Mesenchymal stem cell (in vitro differentiated cells and primary cell): ENCODE measurements around the gene USP8.
"Not testable (repeated sequence)": the region's sequence is repeated elsewhere in the genome, so short reads cannot be mapped to it uniquely, and the experiment has no call there.

Source experiments
- DNase-seq: peaks from one replicate; pipeline ENCODE4 v3.0.0-alpha.2; 2013
- H2AFZ ChIP-seq: one replicate; pipeline ENCODE4 v1.6.1; 2013; ENCODE audit warnings: low read depth, mild to moderate bottlenecking, control low read depth, inconsistent platforms, low read length, moderate library complexity
- H2AK5ac ChIP-seq: 2 replicates; pipeline ENCODE4 v1.6.1; 2013; ENCODE audit warnings: low read length, moderate library complexity, mild to moderate bottlenecking, inconsistent platforms; ENCODE audit not compliant: severe bottlenecking
- H2BK120ac ChIP-seq: one replicate; pipeline ENCODE4 v1.6.1; 2013; ENCODE audit warnings: low read depth, mild to moderate bottlenecking, inconsistent platforms, low read length, moderate library complexity
- H2BK12ac ChIP-seq, 2 experiments: one replicate each; pipeline ENCODE4 v1.6.1; 2013; ENCODE audit warnings: inconsistent platforms in 2 of 2, low read length in 2 of 2, mild to moderate bottlenecking in 2 of 2, moderate library complexity in 2 of 2, control low read depth in 1 of 2
- H2BK15ac ChIP-seq: one replicate; pipeline ENCODE4 v1.6.1; 2013; ENCODE audit warnings: mild to moderate bottlenecking, low read depth, inconsistent platforms; ENCODE audit not compliant: poor library complexity, severe bottlenecking
- H2BK5ac ChIP-seq: 2 replicates; pipeline ENCODE4 v1.6.1; 2013; ENCODE audit warnings: low read depth, mild to moderate bottlenecking, low read length, control low read depth, inconsistent platforms; ENCODE audit not compliant: poor library complexity, severe bottlenecking
- H3K14ac ChIP-seq, 2 experiments: one replicate each; pipeline ENCODE4 v1.6.1; 2013; ENCODE audit warnings: inconsistent platforms in 2 of 2, low read length in 2 of 2, control low read depth in 1 of 2, mild to moderate bottlenecking in 1 of 2, moderate library complexity in 1 of 2
- H3K18ac ChIP-seq, 2 experiments: one replicate each; pipeline ENCODE4 v1.6.1; 2013; ENCODE audit warnings: inconsistent platforms in 2 of 2, low read length in 2 of 2, control low read depth in 1 of 2, low read depth in 1 of 2, mild to moderate bottlenecking in 1 of 2
- H3K23ac ChIP-seq, 2 experiments: one replicate each; pipeline ENCODE4 v1.6.1; 2013; ENCODE audit warnings: inconsistent platforms in 2 of 2, low read length in 2 of 2, mild to moderate bottlenecking in 2 of 2, moderate library complexity in 2 of 2, control low read depth in 1 of 2
- H3K27ac ChIP-seq: 2 replicates; pipeline ENCODE4 v1.5.1; 2013; ENCODE audit warnings: mild to moderate bottlenecking, moderate library complexity, low read length, control low read depth, inconsistent platforms; ENCODE audit not compliant: poor library complexity, severe bottlenecking
- H3K27me3 ChIP-seq, 2 experiments: 2 replicates each; pipeline versions ENCODE4 v1.6.1 to v1.7.0; 2013; ENCODE audit warnings: low read length in 2 of 2, mild to moderate bottlenecking in 2 of 2, moderate library complexity in 2 of 2, control low read depth in 1 of 2, inconsistent platforms in 1 of 2; ENCODE audit not compliant: control insufficient read depth in 1 of 2, insufficient read depth in 1 of 2
- H3K36me3 ChIP-seq, 2 experiments: 2 replicates each; pipeline versions ENCODE4 v1.6.1 to v1.7.0; 2013; ENCODE audit warnings: low read length in 2 of 2, control low read depth in 1 of 2, inconsistent platforms in 1 of 2, low read depth in 1 of 2, mild to moderate bottlenecking in 1 of 2; ENCODE audit not compliant: insufficient read depth in 2 of 2, control insufficient read depth in 1 of 2
- H3K4ac ChIP-seq, 2 experiments: one replicate each; pipeline ENCODE4 v1.6.1; 2013; ENCODE audit warnings: inconsistent platforms in 2 of 2, low read length in 2 of 2, mild to moderate bottlenecking in 2 of 2, moderate library complexity in 2 of 2, control low read depth in 1 of 2, low read depth in 1 of 2
- H3K4me1 ChIP-seq: 2 replicates; pipeline ENCODE4 v1.6.1; 2013; ENCODE audit warnings: low read depth, low read length, control low read depth; ENCODE audit not compliant: control insufficient read depth, insufficient read depth
- H3K4me2 ChIP-seq: 2 replicates; pipeline ENCODE4 v1.6.1; 2013; ENCODE audit warnings: low read length, mild to moderate bottlenecking, inconsistent platforms; ENCODE audit not compliant: poor library complexity, severe bottlenecking
- H3K4me3 ChIP-seq, 2 experiments: 2 replicates each; pipeline versions ENCODE4 v1.5.1 to v1.7.0; 2013; ENCODE audit warnings: low read length in 2 of 2, mild to moderate bottlenecking in 2 of 2, control low read depth in 1 of 2, low read depth in 1 of 2; ENCODE audit not compliant: insufficient read depth in 1 of 2
- H3K79me1 ChIP-seq: replicated peaks from 2 replicates; pipeline ENCODE4 v1.6.1; 2013; ENCODE audit warnings: mild to moderate bottlenecking, control low read depth, low read length, inconsistent platforms; ENCODE audit not compliant: poor library complexity, severe bottlenecking
- H3K9ac ChIP-seq: 2 replicates; pipeline ENCODE4 v1.7.0; 2013; ENCODE audit warnings: mild to moderate bottlenecking, low read length, moderate library complexity
- H3K9me3 ChIP-seq: 2 replicates; pipeline ENCODE4 v1.7.0; 2013; ENCODE audit warnings: mild to moderate bottlenecking, low read length; ENCODE audit not compliant: control insufficient read depth
- H4K8ac ChIP-seq: one replicate; pipeline ENCODE4 v1.6.1; 2013; ENCODE audit warnings: inconsistent platforms, mild to moderate bottlenecking, low read length, moderate library complexity
- H4K91ac ChIP-seq: one replicate; pipeline ENCODE4 v1.6.1; 2013; ENCODE audit warnings: mild to moderate bottlenecking, low read length, inconsistent platforms
- WGBS: methylation state at CpG from one replicate; pipeline ENCODE4 v1.1.7; 2013; ENCODE audit warnings: mixed read lengths; 5-methylcytosine and 5-hydroxymethylcytosine counted together

The USP8 gene

GRCh38 chr15:50380089-50380488 lies 44.1 kb upstream of the USP8 start:
- Histone ChIP-seq H4K8ac (no peak overlapping the region), H3K23ac (no peak overlapping the region), H3K27ac (no peak overlapping the region), H3K9me3 (no peaks in the 10 kb centered on the region), H3K4me2 (no peak overlapping the region), H2BK120ac (no peak overlapping the region), H2BK15ac (no peak overlapping the region), H3K14ac (no peak overlapping the region), H3K18ac (no peak overlapping the region), H3K9ac (no peak overlapping the region), H3K36me3 (no peaks in the 10 kb centered on the region), H3K27me3 (no peaks in the 10 kb centered on the region), H4K91ac (no peak overlapping the region), H2BK12ac (no peak overlapping the region), H2AFZ (no peak overlapping the region), H3K4me1 (no peaks in the 10 kb centered on the region), H3K4ac (no peak overlapping the region), H3K4me3 (no peak overlapping the region), H2BK5ac (no peak overlapping the region), H3K79me1 (no peaks in the 10 kb centered on the region), H2AK5ac (no peak overlapping the region)
- DNase-seq = no peak
- WGBS = 92% methylated on average over 1 of the region's 1 CpG

GRCh38 chr15:50381438-50381837 lies 42.8 kb upstream of the USP8 start:
- Histone ChIP-seq H3K18ac (no peak overlapping the region), H4K91ac (no peak overlapping the region), H3K79me1 (no peaks in the 10 kb centered on the region), H3K4me1 (no peaks in the 10 kb centered on the region), H3K23ac (no peak overlapping the region), H3K27me3 (no peaks in the 10 kb centered on the region), H2BK12ac (no peak overlapping the region), H2BK15ac (no peak overlapping the region), H3K4me3 (no peak overlapping the region), H2AFZ (no peak overlapping the region), H3K36me3 (no peaks in the 10 kb centered on the region), H2BK5ac (no peak overlapping the region), H3K27ac (no peak overlapping the region), H3K4me2 (no peak overlapping the region), H4K8ac (no peak overlapping the region), H3K14ac (no peak overlapping the region), H3K9me3 (no peaks in the 10 kb centered on the region), H3K4ac (no peak overlapping the region), H2AK5ac (no peak overlapping the region), H3K9ac (no peak overlapping the region), H2BK120ac (no peak overlapping the region)
- DNase-seq = no peak
- no CpG with 5 or more reads among the region's 1 CpG for WGBS

GRCh38 chr15:50382408-50382807 lies 41.8 kb upstream of the USP8 start:
- not testable (repeated sequence) for H3K14ac ChIP-seq, H3K27me3 ChIP-seq, H2BK120ac ChIP-seq, H4K8ac ChIP-seq, H3K4me1 ChIP-seq, H2AFZ ChIP-seq, H3K23ac ChIP-seq, H2BK15ac ChIP-seq, H4K91ac ChIP-seq, H3K4ac ChIP-seq, H3K9ac ChIP-seq, H3K79me1 ChIP-seq, H3K18ac ChIP-seq, H2BK12ac ChIP-seq, H3K36me3 ChIP-seq, DNase-seq, H2BK5ac ChIP-seq, H3K4me2 ChIP-seq, H3K4me3 ChIP-seq, H3K27ac ChIP-seq, H2AK5ac ChIP-seq, H3K9me3 ChIP-seq
- 89% methylated on average over 3 of the region's 5 CpGs for WGBS

GRCh38 chr15:50390554-50391264 lies 33.5 kb upstream of the USP8 start:
- Histone ChIP-seq H3K27ac (no peak overlapping the region), H3K9me3 (no peaks in the 10 kb centered on the region), H2BK15ac (no peak overlapping the region), H3K36me3 (no peaks in the 10 kb centered on the region), H3K4me1 (no peaks in the 10 kb centered on the region), H4K8ac (no peak overlapping the region), H3K23ac (no peak overlapping the region), H3K4ac (no peak overlapping the region), H3K27me3 (no peaks in the 10 kb centered on the region), H3K18ac (no peak overlapping the region), H2BK12ac (no peak overlapping the region), H3K4me3 (no peak overlapping the region), H2AFZ (no peak overlapping the region), H4K91ac (no peak overlapping the region), H3K4me2 (no peak overlapping the region), H2AK5ac (no peak overlapping the region), H2BK5ac (no peak overlapping the region), H3K9ac (peak overlapping the region; percentile 6), H2BK120ac (no peak overlapping the region), H3K14ac (no peak overlapping the region), H3K79me1 (no peaks in the 10 kb centered on the region)
- WGBS = 74% methylated on average over 3 of the region's 4 CpGs
- DNase-seq = no peak
